Keratinocyte (primary cell): Measurements from ENCODE around the gene OS9. TPM values are rescaled to one million over a fixed set of nuclear protein-coding genes. Genes with fewer than 3 reads are reported as not detected.

Source experiments
- DNase-seq: peaks from one replicate; pipeline ENCODE4 v3.0.0-alpha.2; 2011; ENCODE audit warnings: low read depth, missing footprints, low spot score
- FAIRE-seq: peaks from 2 replicates; lab custom pipeline; 2011; peaks lifted over from hg19 to GRCh38; lab: Jason Lieb, UNC
- H2AFZ ChIP-seq: 2 replicates; pipeline ENCODE4 v1.6.0; 2012; ENCODE audit warnings: low read length, control low read depth, inconsistent platforms; ENCODE audit not compliant: control insufficient read depth
- H3K27ac ChIP-seq: 2 replicates; pipeline ENCODE4 v1.5.1; 2011; ENCODE audit warnings: low read length; ENCODE audit not compliant: control insufficient read depth, insufficient read depth
- H3K27me3 ChIP-seq: 3 replicates; pipeline ENCODE4 v1.6.0; 2011; ENCODE audit warnings: low read length; ENCODE audit not compliant: control insufficient read depth, insufficient read depth; ENCODE audit errors: extremely low read depth
- H3K36me3 ChIP-seq, 2 experiments: 2 replicates in 1 of 2; 3 replicates in 1 of 2; pipeline ENCODE4 v1.5.1; 2011; ENCODE audit warnings: low read length in 2 of 2, mild to moderate bottlenecking in 1 of 2; ENCODE audit not compliant: control insufficient read depth in 2 of 2, insufficient read depth in 2 of 2; ENCODE audit errors: extremely low read depth in 1 of 2
- H3K4me1 ChIP-seq: 3 replicates; pipeline ENCODE4 v1.5.1; 2011; ENCODE audit warnings: low read length; ENCODE audit not compliant: control insufficient read depth, insufficient read depth; ENCODE audit errors: extremely low read depth
- H3K4me2 ChIP-seq: 3 replicates; pipeline ENCODE4 v1.6.0; 2011; ENCODE audit warnings: low read depth, low read length; ENCODE audit not compliant: control insufficient read depth, insufficient read depth; ENCODE audit errors: extremely low read depth
- H3K4me3 ChIP-seq, 3 experiments: fragments of 200-600 bp in 1 of 3; sonication (generic) in 1 of 3; 2 replicates in 2 of 3; 3 replicates in 1 of 3; pipeline ENCODE4 v1.5.1; 2011 to 2016; ENCODE audit warnings: low read length in 3 of 3, mild to moderate bottlenecking in 3 of 3, control low read depth in 2 of 3, inconsistent platforms in 1 of 3, low read depth in 1 of 3, mixed read lengths in 1 of 3, mixed run types in 1 of 3, moderate library complexity in 1 of 3; ENCODE audit not compliant: control insufficient read depth in 2 of 3, insufficient read depth in 2 of 3; ENCODE audit errors: extremely low read depth in 1 of 3
- H3K79me2 ChIP-seq: 2 replicates; pipeline ENCODE4 v1.6.0; 2012; ENCODE audit warnings: low read length; ENCODE audit not compliant: control insufficient read depth, insufficient read depth
- H3K9ac ChIP-seq: 3 replicates; pipeline ENCODE4 v1.6.0; 2011; ENCODE audit warnings: low read length; ENCODE audit not compliant: control insufficient read depth, insufficient read depth; ENCODE audit errors: extremely low read depth
- H3K9me1 ChIP-seq: 3 replicates; pipeline ENCODE4 v1.6.0; 2011; ENCODE audit warnings: low read length; ENCODE audit not compliant: control insufficient read depth, insufficient read depth; ENCODE audit errors: extremely low read depth
- H3K9me3 ChIP-seq: 2 replicates; pipeline ENCODE4 v1.5.1; 2012; ENCODE audit warnings: low read depth, low read length; ENCODE audit not compliant: control insufficient read depth
- H4K20me1 ChIP-seq: 3 replicates; pipeline ENCODE4 v1.6.0; 2011; ENCODE audit warnings: low read length; ENCODE audit not compliant: control insufficient read depth, insufficient read depth; ENCODE audit errors: extremely low read depth
- CTCF ChIP-seq, 3 experiments: IDR thresholded peaks in 1 of 3; conservative IDR thresholded peaks in 1 of 3; optimal IDR thresholded peaks in 1 of 3; 2 replicates in 2 of 3; 3 replicates in 1 of 3; pipeline versions ENCODE3 to v1.5.1; 2011; ENCODE audit warnings: low read length in 3 of 3, mild to moderate bottlenecking in 3 of 3, moderate library complexity in 2 of 3, control low read depth in 1 of 3, inconsistent platforms in 1 of 3; ENCODE audit not compliant: insufficient read depth in 2 of 3; ENCODE audit errors: extremely low read depth in 1 of 3
- EZH2 ChIP-seq: IDR thresholded peaks from one replicate; pipeline ENCODE4 v1.6.1; 2012; ENCODE audit warnings: inconsistent platforms, mild to moderate bottlenecking, low read length, moderate library complexity
- dilution Hi-C: fragments of 300-500 bp; cut with MboI; formaldehyde crosslinking; loops from one replicate; pipeline ENCODE4 v1.7.0; 2020; ENCODE audit warnings: low sequenced_read_pairs; ENCODE audit not compliant: extremely low pct_ligation_motif_present
- polyA plus RNA-seq, 5 experiments: library from polyadenylated mRNA; depleted of rRNA in 3 of 5; stranded (reverse) in 3 of 5; stranded (forward) in 1 of 5; unstranded in 1 of 5; fragments of >200 nt; gene quantifications; 1 replicate in 1 of 5; 2 replicates in 3 of 5; 3 replicates in 1 of 5; pipeline versions ENCODE4 v1.2.1 to v1.2.3, GENCODE V29; 2011 to 2012; ENCODE audit warnings: missing spikeins in 2 of 5, low read depth in 1 of 5, low replicate concordance in 1 of 5

OS9 gene
- polyA plus RNA-seq, 1 donor (not counting 4 experiments of a cell fraction or from before 2014, with no cell fraction given) = 82.2 TPM

DNA sequence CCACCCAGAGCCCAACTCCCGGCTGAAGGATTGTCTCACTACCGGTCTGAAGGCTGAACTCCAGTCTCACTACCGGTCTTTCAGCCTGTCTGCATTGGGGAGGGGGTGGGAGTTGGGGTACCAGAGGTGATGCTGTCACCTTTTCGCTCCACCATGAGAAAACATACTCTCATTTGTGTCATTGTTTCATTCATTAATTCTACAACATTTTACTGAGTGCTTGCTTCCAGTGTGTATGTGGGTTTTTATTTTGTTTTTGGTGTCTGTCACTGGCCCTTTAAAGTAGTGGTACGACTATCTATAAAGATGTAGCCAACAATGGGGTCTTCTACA is 58.7 kb downstream of the OS9 start:
- peaks cover 39% of the 10 kb centered on the region for H3K4me1 ChIP-seq
- H3K4me2 ChIP-seq = peak overlapping the region; percentile 99
- H2AFZ ChIP-seq = peak overlapping the region; percentile 82
- peak overlapping the region; percentile 58 to 90 (median 61) for H3K4me3 ChIP-seq
- no peak for TF ChIP-seq CTCF (optimal IDR thresholded peaks at IDR 0.05 in 1 of 3, IDR thresholded peaks at IDR 0.05 in 1 of 3, conservative IDR thresholded peaks at IDR 0.05 in 1 of 3; ENCODE audit: extremely low read depth in 1 of 3, insufficient read depth in 2 of 3, low read length in 3 of 3)
- no peak for TF ChIP-seq EZH2
- H3K36me3 ChIP-seq = peaks cover 7 to 26% of the 10 kb centered on the region in 2 experiments
- H4K20me1 ChIP-seq = no peaks in the 10 kb centered on the region
- peak overlapping the region; percentile 67 for H3K27ac ChIP-seq
- no peaks in the 10 kb centered on the region for H3K9me3 ChIP-seq
- dilution Hi-C loops = no loop called here
- H3K9ac ChIP-seq = peak overlapping the region; percentile 47
- FAIRE-seq = no peak
- H3K79me2 ChIP-seq = peaks cover 19% of the 10 kb centered on the region
- no peak for DNase-seq
- H3K9me1 ChIP-seq = no peaks in the 10 kb centered on the region
- H3K27me3 ChIP-seq = no peaks in the 10 kb centered on the region

DNA sequence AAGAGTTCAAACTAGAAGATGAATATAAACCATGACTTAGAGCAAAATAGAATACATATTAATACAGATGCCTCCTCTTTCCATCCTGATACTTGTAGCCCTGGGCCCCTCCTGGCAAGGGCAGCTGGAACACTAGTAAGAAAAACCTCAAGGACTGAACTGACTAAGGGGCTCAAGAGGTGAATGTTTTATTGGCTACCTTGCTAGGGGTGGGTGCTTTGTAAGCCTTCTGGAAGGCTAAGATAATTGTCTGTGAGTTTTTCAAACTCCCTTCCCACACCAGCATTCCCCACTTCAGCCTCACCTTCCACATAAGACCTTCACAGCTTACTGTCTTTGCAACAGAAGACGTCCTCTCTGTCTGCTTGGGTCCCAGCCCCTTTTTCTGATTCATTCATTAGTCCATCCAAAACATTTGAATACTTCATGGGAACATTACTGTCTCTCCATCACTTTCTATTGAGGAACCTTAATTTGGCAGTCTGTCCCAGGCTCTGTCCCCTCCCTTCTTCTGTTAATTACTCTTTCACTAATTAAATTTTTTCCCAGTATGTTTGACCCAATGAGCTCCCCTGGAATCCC is 59.9 kb downstream of the OS9 start:
- H3K36me3 ChIP-seq = peaks cover 9 to 25% of the 10 kb centered on the region in 2 experiments
- dilution Hi-C loops = no loop called here
- DNase-seq (no peak), FAIRE-seq (no peak)
- H2AFZ ChIP-seq = no peak overlapping the region
- TF ChIP-seq EZH2 = no peak
- TF ChIP-seq CTCF (optimal IDR thresholded peaks at IDR 0.05 in 1 of 3, IDR thresholded peaks at IDR 0.05 in 1 of 3, conservative IDR thresholded peaks at IDR 0.05 in 1 of 3; ENCODE audit: extremely low read depth in 1 of 3, insufficient read depth in 2 of 3, low read length in 3 of 3) = no peak
- no peaks in the 10 kb centered on the region for H3K9me1 ChIP-seq
- no peak overlapping the region for H3K4me3 ChIP-seq
- no peak overlapping the region for H3K4me2 ChIP-seq
- no peak overlapping the region for H3K27ac ChIP-seq
- H3K9me3 ChIP-seq = no peaks in the 10 kb centered on the region
- H3K27me3 ChIP-seq = no peaks in the 10 kb centered on the region
- peaks cover under 1% of the 10 kb centered on the region for H4K20me1 ChIP-seq
- H3K79me2 ChIP-seq = peaks cover 19% of the 10 kb centered on the region
- H3K9ac ChIP-seq = no peak overlapping the region
- peaks cover 39% of the 10 kb centered on the region for H3K4me1 ChIP-seq
